HG02981 (cell line): ENCODE results near the gene FOSB.
"Not testable (repeated sequence)": the region's sequence is repeated elsewhere in the genome, so short reads cannot be mapped to it uniquely, and the experiment has no call there.

Experiments used
- ATAC-seq: cut with Tn5 transposase; IDR thresholded peaks from one replicate; pipeline ENCODE4 v1.9.1; 2021; ENCODE audit warnings: mild to moderate bottlenecking, moderate library complexity; ENCODE audit not compliant: unreplicated experiment

The FOSB gene

DNA sequence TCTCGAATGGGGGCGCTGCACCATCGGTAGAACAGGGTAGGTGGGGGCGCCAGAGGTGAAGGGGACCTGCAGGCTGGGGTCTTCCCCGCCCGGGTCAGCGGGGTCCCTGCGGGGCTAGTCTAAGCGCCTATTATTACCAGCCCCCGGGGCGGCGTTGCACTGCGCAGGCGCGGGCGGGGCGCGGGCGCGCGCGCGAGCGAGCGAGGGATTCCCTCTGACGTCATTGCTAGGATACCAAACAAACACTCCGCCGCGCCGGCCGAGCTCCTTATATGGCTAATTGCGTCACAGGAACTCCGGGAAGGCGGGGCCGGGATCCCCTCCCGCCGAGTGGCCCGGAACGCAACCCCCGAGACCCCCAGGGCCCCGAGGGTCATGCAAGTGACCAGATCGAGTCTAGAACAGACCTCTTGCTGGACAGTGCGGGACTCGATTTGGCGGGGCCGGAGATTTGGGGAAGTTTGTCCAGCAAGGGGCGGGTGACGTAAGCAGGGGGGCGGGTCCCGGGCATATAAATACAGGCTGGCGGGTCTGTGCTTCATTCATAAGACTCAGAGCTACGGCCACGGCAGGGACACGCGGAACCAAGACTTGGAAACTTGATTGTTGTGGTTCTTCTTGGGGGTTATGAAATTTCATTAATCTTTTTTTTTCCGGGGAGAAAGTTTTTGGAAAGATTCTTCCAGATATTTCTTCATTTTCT is at the start of gene FOSB:
TSS of gene FOSB (plus strand) at position 541 of the 703 bp plus-strand sequence. CDS start 591 bp downstream, outside the sequence.
- ATAC-seq, result peak; percentile 42

DNA sequence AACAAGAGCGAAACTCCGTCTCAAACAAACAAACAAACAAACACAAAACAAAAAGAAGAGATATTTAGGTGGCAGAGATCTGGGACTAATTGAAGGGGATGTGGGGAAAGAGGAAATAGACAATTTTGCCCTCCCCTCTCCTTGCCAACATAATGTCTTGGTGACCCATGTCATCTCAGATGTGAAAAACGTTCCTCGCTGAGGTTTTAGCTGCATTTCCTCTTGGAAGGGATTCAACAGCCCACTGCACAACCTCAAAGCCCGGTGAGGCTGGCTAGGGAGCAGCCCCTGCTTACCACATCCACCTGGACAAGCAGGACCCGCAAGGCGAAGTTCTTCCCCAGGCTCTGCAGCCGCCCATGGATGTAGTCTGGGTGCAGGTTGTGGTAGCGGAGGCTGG is 49.0 kb upstream of the FOSB start:
- ATAC-seq, result no peak

- ATAC-seq, result no peak
Observed at GRCh38 chr19:45419396-45419795, 48.4 kb upstream of the FOSB start.

GRCh38 chr19:45419895-45420294 is 47.9 kb upstream of the FOSB start:
- ATAC-seq, result no peak

DNA sequence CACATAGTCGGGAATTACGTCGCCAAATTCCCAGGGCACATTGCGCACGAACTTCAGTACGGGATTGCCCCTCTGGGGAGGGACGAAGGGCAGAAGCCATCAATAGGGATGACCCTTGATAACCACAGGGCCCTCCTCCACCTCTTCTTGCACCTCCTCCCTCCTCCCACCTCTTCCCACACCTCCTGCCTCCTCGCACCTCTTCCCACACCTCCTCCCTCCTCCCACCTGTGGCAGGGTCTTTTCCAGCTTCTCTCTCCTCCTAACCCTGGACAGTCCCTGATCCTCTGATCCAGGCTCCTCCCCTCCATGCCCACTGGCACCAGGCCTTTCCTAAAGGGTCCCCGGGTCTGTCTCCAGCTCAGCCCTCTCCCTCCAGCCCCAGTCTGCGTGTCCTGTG is 47.4 kb upstream of the FOSB start:
- ATAC-seq, result no peak

- ATAC-seq, result no peak
Observed at GRCh38 chr19:45420871-45421270, 46.9 kb upstream of the FOSB start.

DNA sequence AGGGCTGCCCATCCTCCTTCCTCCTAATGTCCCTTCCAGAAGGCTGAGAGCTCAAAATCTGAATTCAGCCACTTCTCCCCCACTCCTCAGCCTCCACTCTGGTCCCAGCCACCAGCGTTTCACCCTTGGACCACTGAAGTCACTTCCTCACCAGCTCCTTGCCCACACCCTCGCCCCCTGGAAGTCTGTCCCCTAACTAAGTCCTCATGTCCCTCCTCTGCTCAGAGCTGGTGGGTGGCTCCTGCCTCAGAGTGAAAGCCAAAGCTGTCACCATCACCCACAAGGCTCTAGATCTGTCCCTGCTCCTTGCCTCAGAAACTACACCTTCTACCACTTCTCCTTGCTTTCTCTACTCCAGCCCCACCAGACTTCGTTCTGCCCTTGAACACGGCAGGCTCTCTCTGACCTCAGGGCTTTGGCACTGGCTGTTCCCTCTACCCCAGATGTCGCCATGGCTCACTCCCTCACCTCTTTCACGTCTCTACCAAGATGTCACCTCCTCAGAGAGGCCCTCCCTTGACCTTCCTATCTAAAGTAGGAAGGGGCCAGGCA is 45.8 kb upstream of the FOSB start:
- ATAC-seq, result no peak

DNA sequence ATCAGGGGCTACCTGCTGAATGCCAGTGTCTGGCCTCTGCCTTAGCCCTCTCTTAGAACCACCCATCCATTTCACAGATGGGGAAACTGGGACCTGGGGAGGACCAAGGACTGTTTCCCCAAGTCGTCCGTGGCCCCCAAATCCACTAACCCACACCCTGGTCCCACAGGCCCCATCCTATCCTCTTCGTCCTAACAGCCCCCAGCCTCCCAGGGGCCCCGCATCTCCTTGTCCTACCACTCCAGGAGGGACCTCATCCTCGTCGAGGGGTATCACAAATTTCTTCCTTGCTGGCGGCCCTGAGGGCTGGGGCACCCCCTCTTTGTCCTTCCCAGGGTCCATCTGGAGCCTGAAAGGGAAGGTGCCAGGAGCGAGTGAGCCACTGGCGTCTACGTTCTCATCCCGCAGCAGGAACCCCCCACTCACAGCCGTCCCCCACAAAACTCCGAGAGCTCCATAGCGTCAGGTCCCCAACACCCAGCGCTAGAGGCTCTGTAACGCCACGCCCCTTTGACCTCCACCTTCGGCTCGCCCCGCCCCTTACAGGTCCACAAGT is 44.7 kb upstream of the FOSB start:
- no peak for ATAC-seq

DNA sequence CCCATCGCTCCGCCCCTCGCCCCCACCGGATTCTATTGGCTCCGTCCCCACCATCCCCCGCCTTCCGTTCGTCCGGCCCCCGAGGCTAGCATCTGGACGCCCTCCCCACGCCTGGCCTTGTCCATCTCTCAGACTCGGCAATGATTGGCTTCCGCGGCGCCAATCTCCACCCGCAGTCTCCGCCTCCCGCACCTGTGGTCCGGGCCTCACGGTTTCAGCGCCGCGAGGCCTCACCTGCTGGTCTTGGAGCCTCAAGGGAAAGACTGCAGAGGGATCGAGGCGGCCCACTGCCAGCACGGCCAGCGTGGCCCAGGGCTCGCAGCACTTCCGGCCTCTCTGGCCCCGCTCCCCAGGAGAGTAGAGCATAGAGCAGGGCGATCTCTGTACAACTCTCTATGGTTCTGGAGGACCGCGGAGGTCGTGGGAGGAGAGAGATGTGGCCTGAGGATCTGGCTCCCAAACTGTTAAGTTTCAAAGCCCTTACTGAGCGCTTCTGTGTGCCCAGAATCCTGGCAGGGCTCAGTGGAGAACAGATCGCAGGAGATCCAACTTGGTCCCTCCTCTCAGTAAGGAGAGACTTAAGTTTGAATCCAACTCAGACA is 44.1 kb upstream of the FOSB start, which contains the start of gene ERCC1:
TSS of gene ERCC1 (minus strand) at position 329 of the 602 bp plus-strand sequence. CDS start 543 bp downstream, outside the sequence.
- peak; percentile 56 for ATAC-seq

GRCh38 chr19:45424191-45425058 is 43.4 kb upstream of the FOSB start:
- ATAC-seq, result no peak

GRCh38 chr19:45428384-45429231 is 39.2 kb upstream of the FOSB start:
- ATAC-seq, result no peak

- not testable (repeated sequence) for ATAC-seq
Observed at GRCh38 chr19:45429896-45430295, 37.9 kb upstream of the FOSB start.

DNA sequence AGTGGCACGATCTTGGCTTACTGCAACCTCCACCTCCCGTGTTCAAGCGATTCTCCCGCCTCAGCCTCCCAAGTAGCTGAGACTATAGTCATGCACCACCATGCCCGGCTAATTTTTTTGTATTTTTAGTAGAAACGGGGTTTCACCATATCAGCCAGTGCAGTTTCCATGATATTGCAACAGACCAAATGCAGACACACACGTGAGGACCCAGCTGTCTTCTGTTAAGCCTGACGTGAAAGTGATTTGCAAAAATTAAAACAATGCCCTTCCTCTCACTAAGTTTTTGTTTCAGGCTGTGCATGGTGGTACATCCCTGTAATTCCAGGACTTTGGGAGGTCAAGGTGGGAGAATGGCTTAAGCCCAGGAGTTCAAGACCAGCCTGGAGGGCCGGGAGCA is 36.8 kb upstream of the FOSB start:
- ATAC-seq, result not testable (repeated sequence)

DNA sequence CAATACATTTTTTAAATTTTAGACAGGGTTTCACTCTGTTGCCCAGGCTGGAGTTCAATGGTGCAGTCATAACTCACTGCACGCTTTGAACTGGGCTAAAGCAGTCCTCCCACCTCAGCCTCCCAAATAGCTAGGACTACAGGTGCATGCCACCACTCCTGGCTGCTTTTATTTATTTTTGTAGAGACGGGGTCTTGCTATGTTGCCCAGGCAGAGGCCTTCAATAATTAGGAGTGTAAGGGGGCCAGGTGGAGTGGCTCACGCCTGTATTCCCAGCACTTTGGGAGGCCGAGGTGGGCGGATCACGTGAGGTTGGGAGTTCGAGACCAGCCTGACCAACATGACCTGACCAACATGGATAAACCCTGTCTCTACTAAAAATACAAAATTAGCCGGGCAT is 35.3 kb upstream of the FOSB start:
- ATAC-seq, result not testable (repeated sequence)

- ATAC-seq, result no peak
Observed at GRCh38 chr19:45437328-45437727, 30.5 kb upstream of the FOSB start.

- no peak for ATAC-seq
Observed at GRCh38 chr19:45439190-45439568, 28.6 kb upstream of the FOSB start.

GRCh38 chr19:45439569-45440258 is 28.1 kb upstream of the FOSB start:
- ATAC-seq, result peak; percentile 53

- no peak for ATAC-seq
Observed at GRCh38 chr19:45440259-45440638, 27.5 kb upstream of the FOSB start.

DNA sequence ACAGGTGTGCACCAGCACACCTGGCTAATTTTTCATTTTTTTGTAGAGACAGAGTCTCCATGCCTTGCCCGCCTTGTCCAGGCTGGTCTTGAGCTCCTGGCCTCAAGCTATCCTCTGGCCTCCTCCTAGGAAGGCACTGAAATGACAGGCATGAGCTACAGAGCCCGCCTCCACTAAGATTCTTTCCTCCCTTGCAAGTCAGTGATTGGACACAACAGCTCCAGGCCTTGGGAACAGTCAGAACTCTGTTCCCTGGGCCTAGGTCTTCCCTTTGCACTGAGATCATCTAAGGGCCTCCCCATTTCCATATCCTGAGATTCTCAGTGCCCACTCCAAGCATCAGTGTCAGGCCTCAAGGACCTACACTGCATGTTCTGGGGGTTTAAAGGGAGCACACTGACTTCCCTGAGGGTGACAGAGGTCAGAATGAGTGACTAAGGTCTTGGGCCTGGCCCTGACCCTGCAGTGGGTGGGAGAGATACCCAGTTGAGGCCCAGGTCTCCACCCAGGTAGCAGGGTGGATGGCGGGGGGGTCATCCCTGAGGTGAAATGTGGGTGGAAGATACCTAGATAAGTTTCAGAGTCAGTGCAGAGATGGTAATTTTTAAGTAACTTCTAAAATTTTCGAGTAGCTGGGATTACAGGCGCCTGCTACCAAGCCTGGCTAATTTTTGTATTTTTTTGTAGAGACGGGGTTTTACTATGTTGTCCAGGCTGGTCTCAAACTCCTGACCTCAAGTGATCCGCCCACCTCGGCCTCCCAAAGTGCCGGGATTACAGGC is 26.7 kb upstream of the FOSB start:
- no peak for ATAC-seq
